Activated CD8-positive, alpha-beta memory T cell treated with anti-CD3 and anti-CD28 coated beads for 36 hours (primary cell): ENCODE measurements around the gene RHBDD3. TPM values are rescaled to one million over a fixed set of nuclear protein-coding genes. Genes with fewer than 3 reads are reported as not detected.

Source experiments
- CTCF ChIA-PET: fragments of 350-600 bp; sonication (Branson Sonifier 250); formaldehyde crosslinking; loops from one replicate; lab custom pipeline; 2021; ENCODE audit warnings: antibody characterized with exemption; lab: Charles Lee
- POLR2A ChIA-PET: fragments of 350-600 bp; sonication (Branson Sonifier 250); formaldehyde crosslinking; loops from one replicate; lab custom pipeline; 2021; ENCODE audit warnings: antibody characterized with exemption; lab: Charles Lee
- total RNA-seq, 2 experiments: library from RNA; stranded (reverse); gene quantifications; one replicate each; pipeline ENCODE4 v1.2.3, GENCODE V29; 2021

RHBDD3 gene
- total RNA-seq, 2 experiments from 2014 or later = 39.6 to 40.0 TPM

GRCh38 chr22:29211466-29211865, 56.3 kb downstream of the RHBDD3 start:
- ChIA-PET POLR2A (no interaction called here), CTCF (no interaction called here)

GRCh38 chr22:29211066-29211465, 56.7 kb downstream of the RHBDD3 start:
- CTCF ChIA-PET = no interaction called here
- POLR2A ChIA-PET = no interaction called here

Other genes with a start within 250 kb of the RHBDD3 start
- not detected for gene C22orf31, start 206.2 kb downstream of the RHBDD3 start, total RNA-seq
- gene KREMEN1, start 194.9 kb downstream of the RHBDD3 start, total RNA-seq = under 1 TPM; 0.13 to 0.15 TPM
- not detected for gene EMID1, start 62.1 kb downstream of the RHBDD3 start, total RNA-seq
- gene EWSR1, start 287 bp upstream of the RHBDD3 start, total RNA-seq = 100 to 1,000 TPM; 321 to 329 TPM
- under 1 TPM; 0.46 to 0.78 TPM for gene GAS2L1, start 38.7 kb upstream of the RHBDD3 start, total RNA-seq
- gene RASL10A, start 47.7 kb upstream of the RHBDD3 start, total RNA-seq = under 1 TPM in 1 of 2 experiments, not detected in 1; 0.78 TPM
- 10 to 100 TPM; 75.4 to 76.5 TPM for gene AP1B1, start 120.6 kb upstream of the RHBDD3 start, total RNA-seq
- not detected for gene RFPL1, start 170.6 kb upstream of the RHBDD3 start, total RNA-seq
- 1 to 10 TPM; 9.4 to 9.9 TPM for gene NEFH, start 212.2 kb upstream of the RHBDD3 start, total RNA-seq